GM18858 (cell line): Measurements from ENCODE around the gene JMJD6.
"Not testable (repeated sequence)": the region's sequence is repeated elsewhere in the genome, so short reads cannot be mapped to it uniquely, and the experiment has no call there.

Experiments
- ATAC-seq: cut with Tn5 transposase; IDR thresholded peaks from one replicate; pipeline ENCODE4 v1.9.1; 2021; ENCODE audit not compliant: unreplicated experiment

The JMJD6 gene

DNA sequence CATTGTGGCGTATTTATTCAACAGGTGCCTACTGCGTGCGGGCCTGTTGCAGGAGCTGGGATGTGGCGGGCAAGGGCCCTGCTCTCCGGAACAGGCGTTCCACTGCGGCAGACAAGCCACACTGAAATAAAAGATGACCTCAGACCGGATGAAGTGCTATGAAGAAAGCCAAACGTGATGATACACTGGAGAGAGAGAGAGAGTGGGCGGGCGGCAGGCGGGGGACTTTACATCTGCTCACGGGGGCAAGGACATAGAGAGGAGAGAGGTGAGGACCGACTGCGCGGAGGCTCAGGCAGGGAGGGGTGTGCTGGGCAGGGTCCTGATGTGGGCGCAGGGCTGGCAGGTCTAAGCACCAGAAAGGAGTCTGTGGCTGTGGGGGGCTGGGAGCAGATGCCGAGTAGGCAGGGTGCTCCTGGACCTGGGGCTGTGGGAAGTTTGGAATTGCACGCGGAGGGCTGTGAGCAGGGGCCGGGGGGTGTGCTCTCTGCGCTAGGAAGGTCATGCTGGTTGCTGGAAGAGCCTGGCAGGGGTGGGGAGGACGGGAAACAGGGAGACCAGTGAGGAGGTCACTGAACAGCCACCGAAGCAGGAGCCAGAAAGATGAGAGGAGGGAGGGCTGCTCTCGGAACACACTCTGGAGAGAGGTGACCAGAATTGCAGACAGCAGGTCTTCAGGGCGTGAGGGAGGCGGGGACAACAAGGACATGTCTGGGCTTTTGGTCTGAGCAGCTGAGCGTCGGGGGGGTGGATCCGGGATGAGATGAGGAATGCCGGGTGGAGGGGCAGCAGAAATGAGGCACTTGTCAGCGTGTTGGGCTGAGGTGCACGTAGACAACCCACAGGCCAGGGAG is 25.6 kb downstream of the JMJD6 start:
- ATAC-seq, result no peak

DNA sequence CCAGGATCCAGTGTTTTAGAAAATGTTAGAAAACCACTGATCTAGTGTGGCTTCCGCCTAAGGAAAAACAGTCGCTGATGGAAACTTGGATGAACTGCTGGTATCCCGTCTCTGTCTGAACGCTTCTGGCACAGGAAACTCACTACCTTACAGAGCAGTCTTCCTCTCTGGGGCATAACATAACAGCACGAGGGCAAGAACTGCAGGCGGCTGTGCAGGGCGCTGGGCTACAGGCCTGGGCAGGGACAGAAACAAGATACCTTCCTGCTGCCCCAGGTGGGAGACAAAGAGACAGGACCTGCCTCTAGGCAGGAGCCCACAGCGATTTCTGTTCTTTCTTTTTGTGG is 26.2 kb downstream of the JMJD6 start:
- no peak for ATAC-seq

DNA sequence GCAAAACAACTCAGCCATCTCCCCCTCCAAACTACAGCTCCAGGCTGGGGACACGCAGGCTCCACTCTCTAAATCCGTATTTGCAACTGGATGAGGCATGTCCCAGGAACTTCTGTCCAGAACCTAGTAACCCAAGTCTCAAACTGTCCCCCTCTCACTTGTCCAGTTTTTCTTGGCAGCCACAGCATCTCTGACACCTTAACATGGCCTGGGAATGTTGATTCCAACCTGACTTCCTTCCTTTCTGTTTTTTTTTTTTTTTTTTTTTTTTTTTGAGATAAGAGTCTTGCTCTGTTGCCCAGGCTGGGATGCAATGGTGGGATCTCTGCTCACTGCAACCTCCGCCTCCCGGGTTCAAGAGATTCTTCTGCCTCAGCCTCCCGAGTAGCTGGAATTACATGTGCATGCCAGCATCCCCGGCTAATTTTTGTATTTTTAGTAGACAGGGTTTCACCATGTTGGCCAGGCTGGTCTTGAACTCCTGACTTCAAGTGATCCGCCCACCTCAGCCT is 27.9 kb downstream of the JMJD6 start:
- ATAC-seq, result not testable (repeated sequence)

DNA sequence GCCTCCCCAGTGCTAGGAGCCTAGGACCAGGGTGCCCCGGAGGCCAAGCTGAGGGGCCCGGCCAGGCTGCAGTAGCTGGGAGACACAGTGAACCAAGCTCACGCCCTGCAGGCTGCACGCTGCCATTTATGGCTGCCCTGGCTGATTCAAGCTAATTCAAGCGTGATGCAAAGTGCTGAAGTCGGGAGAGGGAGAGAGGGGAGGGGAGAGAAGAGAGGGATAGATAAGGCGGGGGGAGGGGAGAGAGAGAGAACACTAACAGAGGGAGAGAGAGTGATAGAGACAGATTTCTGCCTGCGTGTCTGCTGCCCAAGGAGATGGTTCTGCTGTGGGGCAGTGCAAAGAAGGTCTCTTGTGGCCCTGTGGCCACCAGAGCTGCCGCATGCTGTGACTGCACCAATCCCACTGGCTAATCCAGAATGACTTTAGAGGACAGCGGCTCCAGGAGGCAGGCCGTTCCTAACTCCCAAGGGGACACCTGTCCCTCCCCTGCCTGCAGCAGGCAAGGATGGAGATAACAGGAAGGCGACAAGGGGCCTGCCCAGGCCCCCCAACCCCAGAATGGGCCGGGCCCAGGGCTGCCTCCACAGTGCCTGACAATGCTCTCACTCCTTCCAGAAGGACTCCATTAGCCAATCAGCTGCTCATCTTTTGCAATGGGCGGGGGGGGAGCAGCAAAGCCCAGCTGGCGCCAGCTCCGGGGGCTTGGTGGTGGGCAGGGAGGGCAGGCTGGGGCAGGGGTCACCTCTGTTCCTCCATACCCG is 28.5 kb downstream of the JMJD6 start:
- ATAC-seq, result no peak

DNA sequence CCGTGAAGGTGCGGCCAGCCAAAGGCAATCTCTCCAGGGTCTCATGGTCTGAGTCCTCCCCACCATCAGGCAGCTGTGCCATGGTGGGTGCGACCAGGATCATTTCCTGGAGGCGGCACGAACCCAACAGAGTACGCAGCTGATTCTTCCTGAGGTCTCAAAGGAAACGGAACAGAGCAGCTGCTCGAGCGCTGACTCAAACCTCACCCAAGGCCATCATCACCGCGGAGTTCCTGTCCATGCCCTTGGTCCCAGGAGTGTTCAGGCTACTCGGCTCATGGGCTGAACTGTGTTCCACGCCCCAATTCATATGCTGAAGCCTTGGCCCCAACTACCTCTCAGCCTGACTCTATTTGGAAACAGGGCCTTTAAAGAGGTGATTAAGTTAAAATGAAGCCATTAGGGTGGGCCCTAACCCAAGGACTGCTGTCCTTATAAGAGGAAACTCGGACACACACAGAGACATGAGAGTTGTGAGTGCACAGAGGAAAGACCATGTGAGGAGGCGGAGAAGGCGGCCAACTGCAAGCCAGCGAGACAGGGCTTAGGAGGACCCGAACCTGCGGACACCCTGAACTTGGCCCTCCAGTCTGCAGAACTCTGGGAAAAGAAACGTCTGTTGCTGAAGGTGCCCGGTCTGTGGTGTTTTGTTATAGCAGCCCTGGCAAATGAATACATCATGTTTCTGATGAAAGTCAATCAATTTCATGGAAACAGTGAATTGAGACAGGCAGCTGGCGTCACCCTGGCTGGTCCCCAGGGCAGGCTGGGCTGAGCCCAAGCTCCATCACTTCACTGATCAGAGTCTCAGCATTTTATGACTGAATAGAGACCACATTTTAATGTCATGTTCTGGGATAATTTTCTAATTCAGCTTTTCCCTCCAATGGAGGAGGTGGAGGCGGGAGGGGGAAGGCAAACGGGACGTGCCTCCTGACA is 29.4 kb downstream of the JMJD6 start:
- no peak for ATAC-seq

DNA sequence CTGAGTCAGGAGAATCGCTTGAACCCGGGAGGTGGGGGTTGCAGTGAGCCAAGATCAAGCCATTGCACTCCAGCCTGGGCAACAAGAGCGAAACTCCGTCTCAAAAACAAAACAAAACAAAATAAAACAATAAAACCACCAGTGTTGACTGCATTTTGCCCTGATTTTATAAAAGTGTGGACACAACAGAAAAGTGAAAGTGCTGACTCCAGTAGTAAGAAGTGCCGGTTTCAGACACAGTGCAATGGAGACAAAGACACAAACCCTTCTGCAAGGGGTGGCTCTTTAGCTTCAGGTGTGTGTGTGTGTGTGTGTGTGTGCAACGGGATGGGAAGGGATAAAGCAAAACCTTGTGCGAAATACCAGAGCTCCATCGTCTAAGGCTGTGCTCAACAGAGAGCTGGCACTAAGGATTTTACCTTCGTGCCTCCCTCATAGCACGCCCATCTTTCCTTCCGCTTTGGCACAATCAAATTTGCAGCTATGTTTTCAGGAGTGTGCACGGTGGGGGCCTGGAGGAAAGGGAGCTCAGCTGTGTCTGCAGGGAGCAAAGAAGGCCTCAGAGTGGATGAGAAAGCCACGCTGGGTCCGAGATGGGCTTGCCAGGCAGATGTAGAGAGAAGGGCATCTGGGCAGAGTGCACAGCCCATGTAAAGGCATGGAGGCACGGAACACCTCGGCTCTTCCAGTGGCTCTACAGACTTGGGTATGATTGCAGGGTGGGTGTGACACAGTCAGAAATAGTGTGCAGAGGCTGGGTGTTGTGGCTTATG is 31.2 kb downstream of the JMJD6 start:
- ATAC-seq, result no peak

GRCh38 chr17:76691379-76692191 is 34.8 kb downstream of the JMJD6 start:
- no peak for ATAC-seq

DNA sequence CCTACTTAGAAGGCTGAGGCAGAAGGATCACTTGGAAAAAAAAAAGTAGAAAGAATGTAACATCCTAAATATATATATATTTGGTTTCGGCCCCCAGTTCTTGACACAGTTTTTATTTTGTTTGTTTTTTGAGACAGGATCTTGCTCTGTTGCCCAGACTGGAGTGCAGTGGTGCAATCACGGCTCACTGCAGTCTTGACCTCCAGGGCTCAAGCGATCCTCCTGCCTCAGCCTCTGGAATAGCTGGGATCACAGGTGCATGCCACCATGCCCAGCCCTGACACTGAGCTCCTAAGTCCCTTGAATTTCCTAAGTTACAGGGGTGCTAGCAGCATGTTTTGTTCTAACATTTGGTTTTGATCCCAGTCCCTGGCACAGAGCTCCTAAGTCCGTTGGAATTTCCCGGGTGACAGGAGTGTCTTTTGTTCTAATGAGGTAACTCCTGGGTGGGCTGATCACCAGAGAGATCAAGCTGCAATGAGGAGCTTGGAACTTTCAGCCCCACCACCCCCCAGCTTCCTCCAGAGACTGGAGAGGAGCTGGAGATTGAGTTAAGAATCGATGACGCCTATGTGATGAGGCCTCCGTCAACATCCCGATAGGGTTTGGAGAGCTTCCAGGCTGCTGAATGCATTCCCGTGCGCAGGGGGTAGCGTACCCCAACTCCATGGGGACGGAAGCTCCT is 35.7 kb downstream of the JMJD6 start:
- no peak for ATAC-seq

DNA sequence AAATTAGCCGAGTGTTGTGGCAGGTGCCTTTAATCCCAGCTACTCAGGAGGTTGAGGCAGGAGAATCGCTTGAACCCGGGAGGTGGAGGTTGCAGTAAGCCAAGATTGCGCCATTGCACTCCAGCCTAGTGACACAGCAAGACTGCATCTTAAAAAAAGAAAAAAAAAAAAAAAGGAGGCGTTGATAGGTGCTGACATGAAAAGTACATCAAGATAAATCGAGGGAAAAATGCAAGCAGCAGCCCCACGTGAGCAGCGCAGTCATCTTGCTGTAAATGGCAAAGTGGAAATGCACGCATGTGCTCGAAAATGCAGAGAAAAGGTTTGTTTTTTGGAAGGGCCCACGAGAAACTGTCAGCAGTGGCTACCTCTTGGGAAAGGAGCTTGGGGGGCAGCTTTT is 36.5 kb downstream of the JMJD6 start:
- ATAC-seq, result no peak

DNA sequence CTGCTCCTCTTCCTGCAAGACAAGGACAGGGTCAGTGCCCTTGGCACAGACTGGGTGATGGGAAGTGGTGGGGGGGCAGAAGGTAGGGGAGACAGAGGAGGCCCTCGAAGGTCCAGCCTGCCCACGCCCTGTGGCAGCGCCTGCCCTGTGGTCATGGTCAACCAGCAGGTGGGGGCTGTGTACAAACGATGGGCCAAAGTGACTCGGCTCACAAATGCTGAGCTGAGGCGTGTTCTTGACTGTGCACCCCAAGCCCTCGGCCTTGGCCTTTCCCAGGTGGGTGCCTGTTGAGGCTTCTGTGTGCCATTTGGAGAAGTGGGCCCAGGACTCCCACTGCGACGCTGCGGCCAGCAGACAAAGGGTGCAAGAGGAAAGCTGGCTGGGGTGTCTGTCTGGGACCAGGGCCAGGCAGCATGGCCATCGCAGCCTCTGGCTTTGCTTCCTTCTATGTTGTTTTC is 38.2 kb downstream of the JMJD6 start:
- ATAC-seq, result no peak

DNA sequence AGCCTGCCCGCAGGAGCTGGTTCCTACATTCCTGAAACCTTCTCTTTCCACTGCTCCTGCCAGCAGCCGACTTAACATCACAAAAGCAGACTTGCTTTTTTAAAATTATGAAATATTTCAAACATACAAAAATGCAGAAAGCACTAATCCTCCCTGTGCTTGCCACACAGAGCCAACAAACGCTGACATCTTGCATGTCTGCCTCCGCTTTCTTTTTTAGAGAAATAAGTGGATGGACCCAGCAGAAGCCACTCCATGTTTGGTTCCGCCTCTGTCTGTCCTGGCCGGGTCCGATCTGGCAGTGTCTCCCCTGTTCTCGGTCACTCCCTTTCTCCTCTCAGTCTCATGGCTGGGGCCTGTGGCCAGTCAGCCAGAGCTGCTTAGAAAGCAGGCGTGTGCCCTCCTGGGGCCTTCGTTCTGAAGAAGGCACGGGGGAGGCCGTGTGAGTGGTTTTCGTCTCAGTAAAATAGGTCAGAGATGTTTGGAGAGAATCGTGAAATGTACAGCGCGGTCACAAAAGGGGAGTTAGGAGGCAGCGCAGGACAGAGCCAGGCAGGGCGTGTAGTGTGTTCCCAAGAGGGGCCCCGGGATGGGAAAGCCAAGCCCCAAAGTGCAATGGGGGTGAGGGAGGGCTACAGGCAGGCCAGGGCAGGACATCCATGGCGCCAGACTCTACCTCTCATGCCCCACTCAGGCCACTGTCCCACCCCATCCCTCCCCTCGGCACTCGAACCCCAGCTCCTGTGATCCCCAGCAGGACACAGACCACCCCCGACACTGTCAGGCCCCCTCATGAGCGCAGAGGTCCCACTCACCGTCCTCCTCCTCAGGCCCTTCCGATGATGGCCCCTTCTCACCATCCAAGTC is 38.9 kb downstream of the JMJD6 start:
- ATAC-seq, result no peak

DNA sequence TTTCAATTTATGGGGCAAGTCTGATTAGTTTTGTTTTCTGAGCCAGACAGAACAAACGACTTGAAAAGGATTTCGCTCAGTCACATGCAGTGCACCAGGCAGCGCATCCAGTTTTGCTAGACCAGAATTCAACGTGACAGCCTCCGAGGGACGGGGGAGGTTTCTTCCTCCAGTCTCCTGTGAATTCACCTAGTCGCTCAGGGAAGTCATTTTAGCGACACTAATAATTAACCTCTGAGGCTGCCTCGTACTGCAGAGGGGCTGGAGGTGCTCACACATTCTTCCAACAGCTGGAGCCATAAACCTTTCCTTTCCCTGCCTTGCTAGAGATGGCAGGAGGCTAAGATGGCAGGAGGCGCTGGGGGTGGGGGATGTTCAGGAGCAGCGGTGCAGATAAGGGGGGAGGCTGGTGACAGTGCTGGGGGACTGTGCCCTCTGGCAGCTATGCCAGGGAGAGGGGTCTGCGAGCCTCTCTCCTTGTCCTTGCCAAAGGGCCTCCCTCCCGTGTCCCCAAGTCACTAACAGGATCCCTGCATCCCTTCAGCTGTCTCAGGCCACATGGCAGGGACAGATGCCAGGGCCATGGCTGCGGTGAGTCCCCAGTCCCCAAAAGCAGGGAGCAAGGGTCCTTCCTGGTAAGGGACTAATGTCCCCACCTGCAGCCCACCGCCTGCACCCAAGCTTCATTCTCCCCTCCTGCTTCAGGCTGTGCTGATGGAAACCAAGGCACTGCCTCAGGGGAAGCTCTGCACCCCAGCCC is 39.7 kb downstream of the JMJD6 start:
- no peak for ATAC-seq

GRCh38 chr17:76685846-76686245 is 40.6 kb downstream of the JMJD6 start:
- no peak for ATAC-seq

DNA sequence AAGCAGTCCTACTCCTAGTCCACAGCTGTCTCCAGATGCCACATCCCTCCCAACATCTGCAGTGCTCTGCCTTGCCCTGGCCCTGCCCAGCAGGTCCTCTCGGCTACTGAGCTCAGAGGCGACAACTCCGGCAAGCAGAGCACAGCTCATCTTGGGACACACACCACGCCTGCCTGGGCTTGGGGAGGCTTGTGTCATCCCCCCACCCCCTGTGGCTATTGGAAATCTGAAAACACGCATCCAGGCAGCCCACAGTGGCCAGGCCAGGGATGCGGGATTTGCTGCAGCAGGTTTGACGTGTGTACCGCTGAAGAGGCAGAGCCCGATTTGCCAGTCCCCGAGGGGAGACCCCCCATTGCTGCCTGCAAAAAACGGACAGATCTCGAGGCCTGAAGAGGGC is 41.0 kb downstream of the JMJD6 start:
- no peak for ATAC-seq

DNA sequence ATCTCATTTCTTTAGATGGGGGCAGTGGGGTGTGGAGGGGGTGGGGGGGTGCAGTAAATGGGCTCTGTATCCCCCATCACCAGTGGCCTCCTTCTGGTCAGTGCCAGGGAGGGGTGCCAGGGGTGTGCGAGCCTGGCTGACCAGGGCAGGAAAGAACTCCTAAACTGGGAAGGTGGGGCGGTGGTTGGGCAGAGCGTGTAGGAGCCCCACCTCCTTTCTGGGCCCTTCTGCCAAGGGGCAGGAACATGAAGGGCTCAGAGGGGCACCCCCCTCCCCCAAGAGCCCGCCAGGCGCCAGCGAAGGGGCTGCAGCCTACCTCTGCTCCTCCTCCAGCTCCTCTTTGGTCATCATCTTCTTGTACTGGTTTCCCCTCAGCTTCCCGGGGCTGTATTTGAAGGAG is 41.6 kb downstream of the JMJD6 start:
- no peak for ATAC-seq

GRCh38 chr17:76683921-76684745 is 42.3 kb downstream of the JMJD6 start:
- no peak for ATAC-seq
